ENCODE data around the gene TSPO.

Gene TSPO

GRCh38 chr22:43206509-43207161 is 55.3 kb downstream of the TSPO start:
- H3K27ac ChIP-seq (ENCODE audit: low read depth in 2 of 2, low read length in 2 of 2): no peak overlapping the region
- no peaks in the 10 kb centered on the region for H3K9me3 ChIP-seq (ENCODE audit: control insufficient read depth in 2 of 2, low read length in 2 of 2)
- no peak overlapping the region for H3K4me3 ChIP-seq (ENCODE audit: low read length in 2 of 2)
- no peak overlapping the region for H3K9ac ChIP-seq (ENCODE audit: low read depth in 1 of 2, low read length in 2 of 2)
- no peaks in the 10 kb centered on the region for H3K4me1 ChIP-seq (ENCODE audit: control insufficient read depth in 2 of 2, insufficient read depth in 2 of 2, low read length in 2 of 2)
- no peaks in the 10 kb centered on the region for H3K36me3 ChIP-seq (ENCODE audit: control insufficient read depth in 2 of 2, insufficient read depth in 2 of 2, low read length in 2 of 2)
- no peaks in the 10 kb centered on the region for H3K27me3 ChIP-seq (ENCODE audit: control insufficient read depth in 2 of 2, insufficient read depth in 2 of 2, low read length in 2 of 2)

- no peaks in the 10 kb centered on the region for H3K4me1 ChIP-seq (ENCODE audit: control insufficient read depth in 2 of 2, insufficient read depth in 2 of 2, low read length in 2 of 2)
- no peaks in the 10 kb centered on the region for H3K9me3 ChIP-seq (ENCODE audit: control insufficient read depth in 2 of 2, low read length in 2 of 2)
- H3K27me3 ChIP-seq (ENCODE audit: control insufficient read depth in 2 of 2, insufficient read depth in 2 of 2, low read length in 2 of 2): no peaks in the 10 kb centered on the region
- H3K9ac ChIP-seq (ENCODE audit: low read depth in 1 of 2, low read length in 2 of 2): no peak overlapping the region
- no peak overlapping the region for H3K4me3 ChIP-seq (ENCODE audit: low read length in 2 of 2)
- no peak overlapping the region for H3K27ac ChIP-seq (ENCODE audit: low read depth in 2 of 2, low read length in 2 of 2)
- H3K36me3 ChIP-seq (ENCODE audit: control insufficient read depth in 2 of 2, insufficient read depth in 2 of 2, low read length in 2 of 2): no peaks in the 10 kb centered on the region
Measured at GRCh38 chr22:43207386-43207785, 56.0 kb downstream of the TSPO start.

GRCh38 chr22:43207849-43208702 is 56.7 kb downstream of the TSPO start:
- Histone ChIP-seq H3K9me3 (ENCODE audit: control insufficient read depth in 2 of 2, low read length in 2 of 2) (no peaks in the 10 kb centered on the region), H3K4me3 (ENCODE audit: low read length in 2 of 2) (no peak overlapping the region), H3K9ac (ENCODE audit: low read depth in 1 of 2, low read length in 2 of 2) (no peak overlapping the region), H3K27ac (ENCODE audit: low read depth in 2 of 2, low read length in 2 of 2) (no peak overlapping the region), H3K4me1 (ENCODE audit: control insufficient read depth in 2 of 2, insufficient read depth in 2 of 2, low read length in 2 of 2) (no peaks in the 10 kb centered on the region), H3K27me3 (ENCODE audit: control insufficient read depth in 2 of 2, insufficient read depth in 2 of 2, low read length in 2 of 2) (no peaks in the 10 kb centered on the region), H3K36me3 (ENCODE audit: control insufficient read depth in 2 of 2, insufficient read depth in 2 of 2, low read length in 2 of 2) (no peaks in the 10 kb centered on the region)

- no peak overlapping the region for H3K9ac ChIP-seq (ENCODE audit: low read depth in 1 of 2, low read length in 2 of 2)
- H3K27ac ChIP-seq (ENCODE audit: low read depth in 2 of 2, low read length in 2 of 2): no peak overlapping the region
- H3K9me3 ChIP-seq (ENCODE audit: control insufficient read depth in 2 of 2, low read length in 2 of 2): no peaks in the 10 kb centered on the region
- H3K4me1 ChIP-seq (ENCODE audit: control insufficient read depth in 2 of 2, insufficient read depth in 2 of 2, low read length in 2 of 2): no peaks in the 10 kb centered on the region
- H3K27me3 ChIP-seq (ENCODE audit: control insufficient read depth in 2 of 2, insufficient read depth in 2 of 2, low read length in 2 of 2): no peaks in the 10 kb centered on the region
- H3K4me3 ChIP-seq (ENCODE audit: low read length in 2 of 2): no peak overlapping the region
- no peaks in the 10 kb centered on the region for H3K36me3 ChIP-seq (ENCODE audit: control insufficient read depth in 2 of 2, insufficient read depth in 2 of 2, low read length in 2 of 2)
Measured at GRCh38 chr22:43208703-43209522, 57.6 kb downstream of the TSPO start.

- Histone ChIP-seq H3K27me3 (ENCODE audit: control insufficient read depth in 2 of 2, insufficient read depth in 2 of 2, low read length in 2 of 2) (no peaks in the 10 kb centered on the region), H3K36me3 (ENCODE audit: control insufficient read depth in 2 of 2, insufficient read depth in 2 of 2, low read length in 2 of 2) (no peaks in the 10 kb centered on the region), H3K4me3 (ENCODE audit: low read length in 2 of 2) (no peak overlapping the region), H3K27ac (ENCODE audit: low read depth in 2 of 2, low read length in 2 of 2) (no peak overlapping the region), H3K9ac (ENCODE audit: low read depth in 1 of 2, low read length in 2 of 2) (no peak overlapping the region), H3K4me1 (ENCODE audit: control insufficient read depth in 2 of 2, insufficient read depth in 2 of 2, low read length in 2 of 2) (no peaks in the 10 kb centered on the region), H3K9me3 (ENCODE audit: control insufficient read depth in 2 of 2, low read length in 2 of 2) (no peaks in the 10 kb centered on the region)
Measured at GRCh38 chr22:43209523-43209890, 58.1 kb downstream of the TSPO start.

- H3K4me3 ChIP-seq (ENCODE audit: low read length in 2 of 2): no peak overlapping the region
- no peaks in the 10 kb centered on the region for H3K4me1 ChIP-seq (ENCODE audit: control insufficient read depth in 2 of 2, insufficient read depth in 2 of 2, low read length in 2 of 2)
- no peak overlapping the region for H3K9ac ChIP-seq (ENCODE audit: low read depth in 1 of 2, low read length in 2 of 2)
- no peaks in the 10 kb centered on the region for H3K9me3 ChIP-seq (ENCODE audit: control insufficient read depth in 2 of 2, low read length in 2 of 2)
- H3K27me3 ChIP-seq (ENCODE audit: control insufficient read depth in 2 of 2, insufficient read depth in 2 of 2, low read length in 2 of 2): no peaks in the 10 kb centered on the region
- no peak overlapping the region for H3K27ac ChIP-seq (ENCODE audit: low read depth in 2 of 2, low read length in 2 of 2)
- no peaks in the 10 kb centered on the region for H3K36me3 ChIP-seq (ENCODE audit: control insufficient read depth in 2 of 2, insufficient read depth in 2 of 2, low read length in 2 of 2)
Measured at GRCh38 chr22:43209971-43210370, 58.6 kb downstream of the TSPO start.

DNA sequence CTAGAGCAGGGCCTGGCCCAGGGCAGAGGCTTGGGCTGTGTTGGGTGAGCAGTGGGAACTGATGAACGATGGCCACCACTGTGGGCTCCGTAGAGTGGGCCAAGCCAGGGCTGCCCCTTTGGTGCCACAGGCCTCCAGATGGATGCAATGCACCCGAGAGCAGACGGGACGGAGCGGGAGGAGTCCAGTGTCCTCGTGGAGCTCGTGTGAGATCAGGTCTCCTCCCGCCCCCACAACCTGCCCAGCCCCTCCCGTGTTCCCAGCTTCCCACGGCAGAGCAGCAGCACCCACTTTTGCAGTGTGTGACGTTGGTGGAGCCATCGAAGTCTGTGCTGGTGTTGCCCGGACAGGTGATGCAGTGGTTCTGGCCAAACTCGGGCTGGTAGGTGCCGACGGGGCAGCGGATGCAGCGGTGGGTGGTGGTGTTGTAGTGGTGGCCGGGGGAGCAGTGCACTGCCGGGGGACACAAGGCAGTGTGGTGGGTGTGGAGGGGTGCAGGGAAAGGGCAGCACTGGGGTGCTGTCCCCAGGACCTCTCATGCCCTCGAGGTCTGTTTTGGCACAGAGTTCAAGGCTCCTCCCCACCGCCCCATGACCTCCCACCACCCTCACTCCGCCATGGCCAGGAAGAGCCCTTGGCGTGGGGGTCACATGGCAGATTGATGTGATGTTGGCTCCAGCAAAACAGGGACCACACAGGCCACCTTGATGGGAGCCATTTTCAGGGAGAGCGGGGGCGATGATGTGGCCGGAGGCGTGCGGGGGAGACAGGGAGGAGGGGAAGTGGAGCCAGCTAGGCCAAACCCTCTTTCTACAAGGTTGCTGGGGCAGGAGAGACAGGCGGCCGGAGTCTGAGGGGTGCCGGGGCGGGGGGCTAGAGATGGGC is 59.5 kb downstream of the TSPO start:
- Histone ChIP-seq H3K27me3 (ENCODE audit: control insufficient read depth in 2 of 2, insufficient read depth in 2 of 2, low read length in 2 of 2) (no peaks in the 10 kb centered on the region), H3K27ac (ENCODE audit: low read depth in 2 of 2, low read length in 2 of 2) (no peak overlapping the region), H3K36me3 (ENCODE audit: control insufficient read depth in 2 of 2, insufficient read depth in 2 of 2, low read length in 2 of 2) (no peaks in the 10 kb centered on the region), H3K9ac (ENCODE audit: low read depth in 1 of 2, low read length in 2 of 2) (no peak overlapping the region), H3K4me3 (ENCODE audit: low read length in 2 of 2) (no peak overlapping the region), H3K4me1 (ENCODE audit: control insufficient read depth in 2 of 2, insufficient read depth in 2 of 2, low read length in 2 of 2) (no peaks in the 10 kb centered on the region), H3K9me3 (ENCODE audit: control insufficient read depth in 2 of 2, low read length in 2 of 2) (no peaks in the 10 kb centered on the region)

DNA sequence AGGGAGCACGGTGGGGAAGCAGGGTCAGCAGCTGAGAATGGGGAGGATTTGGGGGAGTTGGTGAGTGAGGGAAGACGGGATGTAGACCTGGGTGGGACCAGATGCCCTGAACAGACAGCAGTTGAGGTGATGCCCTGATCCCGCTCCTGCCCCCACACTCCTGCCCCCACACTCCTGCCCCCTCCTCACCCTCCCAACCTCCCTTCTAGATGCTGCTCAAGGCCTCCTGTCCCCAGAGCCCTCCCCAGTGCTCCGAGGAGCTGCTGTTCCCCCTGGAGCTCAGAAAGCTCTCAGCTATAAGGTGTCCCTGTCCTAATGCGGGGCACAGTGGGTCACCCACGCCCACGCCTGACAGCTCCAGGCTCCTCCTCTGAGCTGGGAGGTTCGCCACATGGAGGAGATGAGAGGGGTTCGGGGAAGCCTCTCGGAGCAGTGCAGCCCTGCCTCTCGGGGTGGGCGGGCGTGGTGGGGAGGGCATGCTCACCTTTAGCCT is 60.6 kb downstream of the TSPO start:
- H3K9ac ChIP-seq (ENCODE audit: low read depth in 1 of 2, low read length in 2 of 2): no peak overlapping the region
- no peak overlapping the region for H3K4me3 ChIP-seq (ENCODE audit: low read length in 2 of 2)
- H3K4me1 ChIP-seq (ENCODE audit: control insufficient read depth in 2 of 2, insufficient read depth in 2 of 2, low read length in 2 of 2): no peaks in the 10 kb centered on the region
- H3K27ac ChIP-seq (ENCODE audit: low read depth in 2 of 2, low read length in 2 of 2): no peak overlapping the region
- H3K9me3 ChIP-seq (ENCODE audit: control insufficient read depth in 2 of 2, low read length in 2 of 2): no peaks in the 10 kb centered on the region
- H3K36me3 ChIP-seq (ENCODE audit: control insufficient read depth in 2 of 2, insufficient read depth in 2 of 2, low read length in 2 of 2): no peaks in the 10 kb centered on the region
- no peaks in the 10 kb centered on the region for H3K27me3 ChIP-seq (ENCODE audit: control insufficient read depth in 2 of 2, insufficient read depth in 2 of 2, low read length in 2 of 2)

GRCh38 chr22:43212434-43212952 is 61.1 kb downstream of the TSPO start:
- H3K27ac ChIP-seq (ENCODE audit: low read depth in 2 of 2, low read length in 2 of 2): no peak overlapping the region
- no peaks in the 10 kb centered on the region for H3K4me1 ChIP-seq (ENCODE audit: control insufficient read depth in 2 of 2, insufficient read depth in 2 of 2, low read length in 2 of 2)
- no peaks in the 10 kb centered on the region for H3K36me3 ChIP-seq (ENCODE audit: control insufficient read depth in 2 of 2, insufficient read depth in 2 of 2, low read length in 2 of 2)
- no peak overlapping the region for H3K4me3 ChIP-seq (ENCODE audit: low read length in 2 of 2)
- H3K9me3 ChIP-seq (ENCODE audit: control insufficient read depth in 2 of 2, low read length in 2 of 2): no peaks in the 10 kb centered on the region
- H3K9ac ChIP-seq (ENCODE audit: low read depth in 1 of 2, low read length in 2 of 2): no peak overlapping the region
- H3K27me3 ChIP-seq (ENCODE audit: control insufficient read depth in 2 of 2, insufficient read depth in 2 of 2, low read length in 2 of 2): no peaks in the 10 kb centered on the region
